Skin of body (tissue), 2 donors: ENCODE results near the gene DTHD1. TPM values are rescaled to one million over a fixed set of nuclear protein-coding genes. Genes with fewer than 3 reads are reported as not detected.

Source experiments
- DNase-seq: peaks from one replicate; lab custom pipeline; 2025; lab: John Stamatoyannopoulos, UW
- total RNA-seq: library from RNA; depleted of rRNA; stranded (reverse); fragments of >200 nt; gene quantifications from one replicate; pipeline ENCODE4 v1.2.3, GENCODE V29; 2014

Gene DTHD1
- total RNA-seq, 1 donor from 2014 or later: 0.39 TPM

GRCh38 chr4:36343501-36344175 is 62.2 kb downstream of the DTHD1 start:
- no peak for DNase-seq

GRCh38 chr4:36348403-36348938 is 67.1 kb downstream of the DTHD1 start:
- DNase-seq: no peak

- DNase-seq: no peak
Observed at GRCh38 chr4:36349938-36350549, 68.6 kb downstream of the DTHD1 start.

GRCh38 chr4:36351082-36351666 is 69.8 kb downstream of the DTHD1 start:
- no peak for DNase-seq

- DNase-seq: no peak
Observed at GRCh38 chr4:36353998-36354397, 72.6 kb downstream of the DTHD1 start.

- DNase-seq: no peak
Observed at GRCh38 chr4:36358173-36358572, 76.8 kb downstream of the DTHD1 start.

GRCh38 chr4:36360755-36361154 is 79.3 kb downstream of the DTHD1 start:
- DNase-seq: no peak

- no peak for DNase-seq
Observed at GRCh38 chr4:36363024-36363423, 81.6 kb downstream of the DTHD1 start.

- DNase-seq: no peak
Observed at GRCh38 chr4:36374836-36375511, 93.6 kb downstream of the DTHD1 start.

- DNase-seq: no peak
Observed at GRCh38 chr4:36385951-36386571, 104.6 kb downstream of the DTHD1 start.

GRCh38 chr4:36386691-36387090 is 105.3 kb downstream of the DTHD1 start:
- no peak for DNase-seq

- DNase-seq: no peak
Observed at GRCh38 chr4:36388710-36389109, 107.3 kb downstream of the DTHD1 start.

GRCh38 chr4:36391411-36391810 is 110.0 kb downstream of the DTHD1 start:
- DNase-seq: no peak

GRCh38 chr4:36392024-36392423 is 110.6 kb downstream of the DTHD1 start:
- no peak for DNase-seq

- DNase-seq: no peak
Observed at GRCh38 chr4:36392916-36393315, 111.5 kb downstream of the DTHD1 start.

Other genes starting within 250 kb of the DTHD1 start
- 48.6 TPM for gene ARAP2, start 37.1 kb upstream of the DTHD1 start, total RNA-seq